Stimulated activated CD8-positive, alpha-beta memory T cell treated with anti-CD3 and anti-CD28 coated beads, Interleukin-12 subunit alpha, Interleukin-12 subunit beta, amount 100 ng/mL, for 1 hour (primary cell): ENCODE measurements around the gene MAPK14.
"Not testable (repeated sequence)": the region's sequence is repeated elsewhere in the genome, so short reads cannot be mapped to it uniquely, and the experiment has no call there.

Experiments
- DNase-seq: peaks from one replicate; pipeline ENCODE4 v3.0.0-alpha.2; 2020; ENCODE audit warnings: low read depth

The MAPK14 gene

DNA sequence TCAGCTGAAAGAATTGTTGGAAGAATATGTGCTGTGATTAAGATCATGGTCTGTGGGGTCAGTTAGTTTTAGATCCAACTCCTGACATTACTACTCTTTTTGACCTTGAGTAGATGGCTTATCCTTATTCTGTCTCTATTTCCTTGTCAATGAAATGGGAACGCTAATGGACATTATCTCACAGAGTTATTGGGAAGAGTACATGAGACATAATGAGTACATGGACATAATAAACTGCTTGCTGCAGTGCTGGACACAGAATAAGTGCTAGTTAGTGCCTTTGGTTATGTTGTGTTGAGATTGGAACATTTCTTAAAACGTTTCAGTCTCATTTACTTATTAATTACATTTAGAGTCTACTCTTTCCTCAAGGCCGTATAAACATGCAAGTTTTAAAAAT, 42.6 kb downstream of the MAPK14 start:
- DNase-seq: no peak

DNA sequence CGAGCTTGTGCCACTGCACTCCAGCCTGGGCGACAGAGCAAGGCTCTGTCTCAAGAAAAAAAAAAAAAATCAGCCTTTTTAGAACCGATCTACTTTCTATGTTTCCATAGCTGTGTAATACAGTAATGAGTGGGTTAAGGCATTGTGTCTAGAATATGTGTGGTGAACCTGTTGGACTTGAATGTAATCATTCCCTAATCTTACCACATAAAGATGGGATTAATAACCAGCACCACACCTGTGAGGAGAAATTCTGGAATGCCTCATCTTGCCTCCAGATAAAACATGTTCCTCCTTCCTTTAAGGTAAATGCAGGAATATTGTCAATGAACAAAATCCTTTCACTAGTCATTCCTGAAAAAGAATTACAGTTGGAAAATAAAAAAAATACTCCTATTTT, 43.7 kb downstream of the MAPK14 start:
- DNase-seq: no peak

DNA sequence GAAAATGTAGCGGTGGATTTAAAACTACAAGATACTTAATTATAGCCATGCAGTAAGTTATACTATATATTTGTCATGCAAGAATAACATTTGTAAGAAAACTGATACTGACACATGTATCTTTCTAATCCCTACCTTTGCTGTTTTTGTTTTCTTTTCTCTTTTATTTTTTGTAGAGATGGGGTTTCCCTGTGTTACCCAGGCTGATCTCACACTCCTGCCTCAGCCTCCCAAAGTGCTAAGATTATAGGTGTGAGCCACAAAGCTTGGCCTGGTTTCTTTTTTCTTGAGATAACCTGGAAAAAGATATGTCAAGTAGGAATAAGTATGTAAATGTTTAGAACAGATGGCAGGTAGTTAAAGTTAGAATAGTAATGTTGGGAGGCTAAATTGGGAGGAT, 44.1 kb downstream of the MAPK14 start:
- no peak for DNase-seq

DNA sequence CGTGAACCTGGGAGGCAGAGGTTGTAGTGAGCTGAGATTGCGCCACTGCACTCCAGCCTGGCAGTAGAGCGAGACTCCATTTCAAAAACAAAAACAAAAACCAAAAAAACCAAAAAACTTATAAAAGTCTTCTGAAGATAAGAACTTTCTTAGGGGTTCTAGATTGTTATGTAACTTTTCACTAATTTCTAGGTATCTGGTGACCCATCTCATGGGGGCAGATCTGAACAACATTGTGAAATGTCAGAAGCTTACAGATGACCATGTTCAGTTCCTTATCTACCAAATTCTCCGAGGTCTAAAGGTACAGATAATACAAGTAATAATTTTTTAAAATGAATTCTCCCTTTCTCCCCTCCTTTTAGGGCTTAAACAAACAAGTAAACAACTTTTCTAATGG, 45.1 kb downstream of the MAPK14 start:
- DNase-seq: no peak

DNA sequence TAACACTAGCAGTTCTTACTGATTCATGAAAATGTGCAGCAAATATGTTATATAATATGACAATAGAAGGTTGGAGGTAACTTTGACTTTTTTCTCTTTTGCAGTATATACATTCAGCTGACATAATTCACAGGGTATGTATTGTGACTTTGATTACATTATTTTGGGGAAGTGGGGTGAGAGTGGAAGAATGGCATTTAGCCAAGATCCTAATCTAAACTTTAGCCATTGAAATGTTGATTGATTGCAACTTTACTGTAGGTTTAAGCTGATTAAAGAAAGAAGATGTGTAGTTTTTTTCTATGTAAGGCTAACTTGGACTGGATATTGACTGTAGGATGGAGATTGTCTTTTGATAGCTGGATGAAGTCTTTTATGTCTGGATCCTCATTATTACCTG, 46.0 kb downstream of the MAPK14 start:
- no peak for DNase-seq

DNA sequence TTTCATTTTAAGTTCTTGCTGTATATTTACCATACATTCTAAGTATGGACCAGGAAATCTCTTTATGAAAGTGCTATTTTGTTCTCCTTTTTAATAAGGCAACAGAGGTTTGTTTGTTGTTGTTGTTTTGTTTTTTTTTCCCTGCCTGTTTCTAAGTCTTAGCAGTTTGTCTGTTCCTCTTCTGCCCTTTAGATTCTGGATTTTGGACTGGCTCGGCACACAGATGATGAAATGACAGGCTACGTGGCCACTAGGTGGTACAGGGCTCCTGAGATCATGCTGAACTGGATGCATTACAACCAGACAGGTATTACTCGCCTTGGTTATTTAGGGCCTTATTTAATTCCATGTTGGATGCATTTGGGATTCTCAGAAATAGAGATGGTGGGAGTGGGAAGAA, 48.0 kb downstream of the MAPK14 start:
- DNase-seq: no peak

DNA sequence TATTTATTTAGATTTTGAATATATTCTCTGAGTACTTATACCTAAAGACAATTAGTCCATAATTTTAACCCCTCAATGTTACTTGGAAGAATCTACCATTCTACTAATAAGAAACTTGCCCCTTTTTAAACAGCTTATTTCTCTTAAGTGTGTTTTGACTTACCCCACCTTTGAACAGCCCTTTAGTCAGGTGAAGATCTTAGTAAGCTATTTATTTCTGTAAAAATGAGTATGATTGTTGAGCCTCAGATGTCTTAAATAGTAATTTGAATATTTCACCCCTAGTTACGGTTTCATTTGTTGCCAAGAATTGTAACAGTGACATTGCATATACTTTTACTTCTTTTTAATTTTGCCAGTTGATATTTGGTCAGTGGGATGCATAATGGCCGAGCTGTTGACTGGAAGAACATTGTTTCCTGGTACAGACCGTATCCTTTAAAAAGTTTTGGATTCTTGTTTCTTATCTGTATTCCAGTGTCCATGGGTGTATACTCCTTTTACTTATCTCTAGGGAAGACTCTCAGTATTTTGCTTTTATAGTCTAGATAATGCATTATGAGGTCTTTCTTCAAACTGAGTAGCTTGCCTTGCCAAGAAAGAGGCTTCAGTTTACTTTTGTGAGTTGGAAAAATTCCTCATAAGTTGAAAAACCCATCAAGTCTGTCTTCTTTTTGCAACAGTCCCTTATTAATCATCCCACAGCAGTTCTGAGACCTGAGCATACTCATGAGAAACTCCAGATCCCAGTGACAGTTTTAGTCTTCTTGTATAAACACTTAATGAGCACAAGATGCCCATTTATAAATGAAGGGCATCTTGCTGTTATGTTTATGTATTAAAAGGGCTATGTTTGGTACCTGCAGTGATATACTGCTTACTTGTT, 48.8 kb downstream of the MAPK14 start:
- DNase-seq: no peak

DNA sequence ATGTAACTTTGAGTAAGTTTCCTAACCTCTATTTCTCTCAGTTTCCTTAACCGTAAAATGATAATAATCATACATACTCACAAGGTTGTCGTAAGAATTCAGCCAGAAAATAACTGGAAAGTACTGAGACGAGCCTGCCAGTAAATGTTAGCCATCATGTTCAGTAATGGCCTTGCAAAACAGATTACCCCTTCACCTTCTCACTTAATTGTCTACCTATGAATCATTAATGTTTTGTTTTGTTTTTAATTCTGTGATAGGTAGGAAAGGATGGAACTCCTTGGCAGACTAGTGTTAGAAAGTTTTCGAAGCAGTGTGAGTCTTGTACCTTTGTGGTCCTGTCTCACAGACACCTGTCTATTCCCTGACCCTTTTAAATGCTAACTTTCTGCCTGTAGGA, 50.6 kb downstream of the MAPK14 start:
- DNase-seq: no peak

DNA sequence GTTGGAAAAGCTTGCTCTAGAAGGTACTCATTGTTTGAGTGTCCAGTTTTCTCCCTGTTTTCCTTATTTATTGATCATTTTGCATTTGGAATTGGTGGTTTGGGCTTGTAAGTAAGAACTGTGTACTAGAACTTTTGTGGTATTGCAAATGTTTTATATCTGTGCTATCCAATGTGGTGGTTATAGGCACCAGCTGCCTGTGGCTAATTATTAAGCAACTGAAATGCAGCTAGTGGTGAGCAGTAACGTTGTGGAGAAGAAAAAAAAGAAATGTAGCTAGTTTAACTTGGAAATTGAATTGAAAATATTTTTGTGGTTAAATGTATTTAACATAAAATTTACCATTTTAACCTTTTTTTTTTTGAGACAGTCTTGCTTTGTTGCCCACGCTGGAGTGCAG, 52.0 kb downstream of the MAPK14 start:
- DNase-seq: no peak

DNA sequence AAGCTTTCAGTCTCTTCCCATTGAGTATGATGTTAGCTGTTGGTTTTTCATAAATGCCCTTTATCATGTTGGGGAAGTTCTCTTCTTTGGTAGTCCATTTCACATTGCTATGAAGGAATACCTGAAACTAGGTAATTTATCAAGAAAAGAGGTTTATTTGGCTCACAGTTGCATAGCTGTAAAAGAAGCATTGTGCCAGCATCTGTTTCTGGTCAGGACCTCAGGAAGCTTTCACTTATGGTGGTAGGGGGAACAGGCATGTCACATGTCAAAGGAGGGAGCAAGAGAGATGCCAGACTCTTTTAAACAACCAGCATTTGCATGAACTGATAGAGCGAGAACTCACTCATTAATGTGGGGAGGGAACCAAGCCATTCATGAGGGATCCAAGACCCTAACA, 54.7 kb downstream of the MAPK14 start:
- DNase-seq: no peak

DNA sequence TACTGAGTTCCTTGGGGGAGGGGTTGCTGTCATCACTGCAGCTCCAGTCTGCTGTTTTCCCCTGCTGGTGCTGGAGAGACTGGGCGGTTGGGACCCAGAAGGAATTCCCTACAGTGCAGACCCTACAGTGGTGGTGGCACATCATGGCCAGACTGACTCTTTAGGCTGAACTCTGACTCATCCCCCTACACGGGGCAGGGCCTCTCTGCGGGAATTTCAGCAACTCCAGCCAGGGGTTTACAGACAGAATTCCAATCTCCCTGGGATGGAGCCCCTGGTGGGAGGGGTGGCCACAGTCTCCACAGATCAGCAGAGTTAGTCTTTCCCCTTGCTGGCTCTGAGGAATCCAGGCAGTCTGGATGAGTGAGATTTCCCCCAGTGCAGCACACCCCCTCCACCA, 55.8 kb downstream of the MAPK14 start:
- no peak for DNase-seq

DNA sequence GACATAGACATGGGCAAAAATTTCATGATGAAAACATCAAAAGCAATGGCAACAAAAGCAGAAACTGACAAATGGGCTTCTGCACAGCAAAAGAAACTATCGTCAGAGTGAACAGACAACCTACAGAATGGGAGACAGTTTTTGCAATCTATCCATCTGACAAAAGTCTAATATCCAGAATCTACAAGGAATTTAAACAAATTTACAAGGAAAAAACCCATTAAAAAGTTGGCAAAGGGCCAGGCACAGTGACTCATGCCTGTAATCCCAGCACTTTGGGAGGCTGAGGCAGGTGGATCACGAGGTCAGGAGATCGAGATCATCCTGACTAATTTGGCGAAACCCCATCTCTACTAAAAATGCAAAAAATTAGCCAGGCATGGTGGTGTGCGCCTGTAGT, 60.6 kb downstream of the MAPK14 start:
- not testable (repeated sequence) for DNase-seq

DNA sequence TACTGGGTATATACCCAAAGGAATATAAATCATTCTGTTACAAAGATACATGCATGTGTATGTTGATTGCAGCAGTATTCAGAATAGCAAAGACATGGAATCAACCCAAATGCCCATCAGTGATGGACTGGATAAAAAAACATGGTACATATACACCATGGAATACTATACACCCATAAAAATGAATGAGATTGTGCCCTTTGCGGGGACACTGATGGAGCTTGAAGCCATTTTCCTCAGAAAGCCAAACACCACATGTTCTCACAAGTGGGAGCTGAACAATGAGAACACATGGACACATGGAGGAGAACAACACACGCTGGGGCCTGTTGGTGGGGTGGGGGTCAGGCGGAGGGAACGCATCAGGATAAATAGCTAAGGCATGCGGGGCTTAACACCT, 61.4 kb downstream of the MAPK14 start:
- DNase-seq: no peak

DNA sequence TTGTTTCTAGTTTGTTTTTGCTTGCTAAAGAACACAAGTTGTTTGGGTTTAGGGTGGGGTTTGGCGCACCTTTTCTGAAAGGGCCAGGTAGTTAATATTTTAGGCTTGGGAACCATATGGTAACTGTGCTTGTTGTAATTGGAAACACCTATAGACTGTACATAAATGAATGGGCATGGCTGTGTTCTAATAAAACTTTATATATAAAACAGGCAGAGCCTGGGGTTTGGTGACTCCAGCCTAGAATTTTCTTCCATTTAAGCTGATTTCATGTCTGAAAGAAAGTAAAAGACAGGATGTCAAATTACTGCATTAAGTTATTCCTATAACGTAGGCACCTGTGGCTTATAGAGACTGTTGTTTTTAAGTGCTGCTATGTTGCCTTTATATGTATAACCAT, 66.6 kb downstream of the MAPK14 start:
- no peak for DNase-seq

DNA sequence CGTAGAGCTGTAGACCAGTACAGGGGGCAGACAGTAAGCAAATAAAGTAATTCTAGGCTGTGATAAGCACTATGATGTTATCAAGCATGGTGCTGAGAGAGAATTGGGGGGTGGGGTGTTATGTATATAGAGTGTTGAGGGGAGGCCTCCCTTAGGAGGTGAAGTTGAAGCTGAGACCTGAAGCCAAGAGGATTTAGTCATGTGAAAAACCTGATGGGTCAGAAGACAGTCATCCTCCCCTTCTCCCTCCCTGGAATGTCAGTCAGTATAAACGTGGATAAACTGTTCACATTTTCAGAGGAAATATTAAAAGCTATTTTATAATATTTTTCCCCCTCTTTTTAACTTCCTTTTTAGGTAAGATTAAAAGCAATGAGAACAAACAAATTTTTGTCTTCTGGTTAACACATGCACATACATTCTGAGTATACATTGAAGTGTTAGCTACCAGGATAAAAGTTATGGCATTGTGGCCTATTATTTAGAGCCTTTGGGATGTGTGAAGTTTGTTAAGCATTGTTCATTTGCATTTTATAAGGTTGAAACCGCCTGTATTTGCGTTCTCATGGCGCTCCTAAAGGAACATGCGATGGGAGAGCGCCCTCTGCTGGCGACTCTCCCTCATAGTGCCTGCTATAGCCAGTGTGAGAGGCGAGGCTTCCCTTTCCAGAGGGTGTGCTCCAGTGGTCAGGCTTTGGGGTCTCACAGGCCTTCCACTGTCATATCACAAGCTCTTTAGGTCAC, 67.3 kb downstream of the MAPK14 start:
- peak; percentile 73 for DNase-seq

DNA sequence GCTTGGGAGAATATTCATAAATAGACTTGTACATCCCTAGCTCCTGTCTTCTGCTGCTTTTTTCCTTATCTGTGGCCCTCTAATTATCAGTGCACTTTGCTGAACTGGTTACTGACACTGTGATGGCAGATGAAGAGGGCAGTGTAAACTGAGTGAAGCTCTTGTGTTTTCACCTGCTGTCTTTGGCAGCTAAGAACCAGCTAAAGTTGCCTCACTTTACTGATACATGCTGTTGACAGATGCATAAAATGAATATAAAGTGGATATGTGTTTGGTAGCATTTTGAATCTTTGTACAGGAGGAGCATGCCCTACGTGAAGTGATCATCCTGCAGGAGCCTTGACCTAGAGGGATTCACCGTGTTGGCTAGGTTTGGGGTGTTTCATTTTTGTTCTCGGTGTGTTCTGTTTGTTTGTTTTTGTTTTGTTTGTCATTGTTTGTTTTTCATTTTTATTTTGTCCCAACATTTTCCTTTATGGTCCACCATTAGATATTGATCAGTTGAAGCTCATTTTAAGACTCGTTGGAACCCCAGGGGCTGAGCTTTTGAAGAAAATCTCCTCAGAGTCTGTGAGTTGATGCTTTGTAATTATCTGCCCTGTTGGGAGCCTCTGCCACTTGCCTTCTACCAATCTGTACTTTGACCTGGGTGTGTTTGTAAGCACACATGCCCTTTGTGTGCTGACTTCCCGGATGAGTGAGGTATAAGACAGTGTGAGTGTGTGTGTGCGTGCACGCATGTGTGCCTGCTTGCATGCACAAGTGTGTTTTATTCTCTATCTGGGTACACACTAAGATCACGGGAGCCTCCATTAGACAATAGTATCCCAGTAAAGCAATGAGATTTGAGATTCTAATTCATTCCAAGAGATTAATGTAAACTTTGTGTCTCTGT, 68.1 kb downstream of the MAPK14 start:
- no peak for DNase-seq

DNA sequence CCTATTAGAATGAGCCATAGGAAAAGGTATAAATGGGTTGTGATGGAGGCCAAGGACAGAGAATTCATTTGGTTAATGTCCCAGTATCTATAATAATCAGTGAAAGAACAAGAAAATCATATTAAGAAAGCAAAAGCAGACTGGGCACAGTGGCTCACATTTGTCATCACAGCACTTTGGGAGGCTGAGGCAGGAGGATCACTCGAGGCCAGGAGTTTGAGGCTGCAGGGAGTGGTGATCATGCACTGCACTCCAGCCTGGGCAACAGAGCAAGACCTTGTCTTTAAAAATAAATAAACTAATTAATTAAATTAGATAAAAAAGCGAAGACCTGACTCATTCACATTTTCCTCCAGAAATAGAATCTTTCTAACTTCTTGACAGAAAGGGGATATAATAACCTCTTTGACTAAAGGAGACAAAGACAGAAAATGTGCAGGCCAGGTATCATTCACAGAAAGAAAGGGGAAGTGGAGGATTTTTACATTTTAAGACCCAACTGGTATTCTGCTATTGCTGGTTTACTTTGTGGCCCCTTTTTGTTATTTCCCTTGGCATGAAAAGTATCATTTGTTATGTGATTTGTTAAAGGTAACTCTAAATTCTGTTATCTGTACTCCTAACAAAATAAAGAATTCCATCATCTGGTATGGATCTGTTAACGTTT, 70.8 kb downstream of the MAPK14 start:
- no peak for DNase-seq

DNA sequence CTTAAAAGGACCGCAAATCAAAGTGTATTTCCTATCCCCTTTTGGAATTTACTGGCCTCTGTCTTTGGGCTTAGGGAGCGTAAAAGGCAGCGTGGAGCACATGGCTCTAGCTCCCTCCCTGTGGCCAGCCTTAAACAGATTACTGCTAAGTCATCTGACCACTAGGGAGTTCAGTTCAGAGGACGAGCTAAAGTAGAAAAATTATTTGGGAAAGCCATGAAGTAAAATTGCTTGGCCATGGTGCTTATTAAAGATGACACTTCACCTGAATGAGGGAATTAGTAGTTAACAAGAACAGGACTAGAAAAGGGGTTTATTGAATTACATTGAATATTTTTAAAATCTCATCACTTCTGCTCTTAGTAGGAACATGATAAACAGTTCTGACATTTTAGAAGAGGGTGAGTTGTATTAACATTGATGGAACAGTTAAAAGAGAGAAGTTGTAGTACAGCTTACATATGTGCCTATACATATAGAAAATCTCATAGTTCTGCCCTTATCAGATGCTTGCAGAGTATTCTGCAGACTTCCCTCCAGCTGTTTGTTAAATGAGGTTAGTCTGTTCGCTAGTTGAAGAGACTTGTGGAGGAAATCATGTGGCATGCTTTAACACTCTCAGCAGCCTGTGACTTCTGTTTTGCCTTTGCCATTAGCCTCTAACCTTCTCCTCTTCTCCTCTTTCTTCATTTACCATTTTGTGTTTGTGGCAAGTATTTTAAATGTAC, 71.5 kb downstream of the MAPK14 start:
- DNase-seq: no peak

DNA sequence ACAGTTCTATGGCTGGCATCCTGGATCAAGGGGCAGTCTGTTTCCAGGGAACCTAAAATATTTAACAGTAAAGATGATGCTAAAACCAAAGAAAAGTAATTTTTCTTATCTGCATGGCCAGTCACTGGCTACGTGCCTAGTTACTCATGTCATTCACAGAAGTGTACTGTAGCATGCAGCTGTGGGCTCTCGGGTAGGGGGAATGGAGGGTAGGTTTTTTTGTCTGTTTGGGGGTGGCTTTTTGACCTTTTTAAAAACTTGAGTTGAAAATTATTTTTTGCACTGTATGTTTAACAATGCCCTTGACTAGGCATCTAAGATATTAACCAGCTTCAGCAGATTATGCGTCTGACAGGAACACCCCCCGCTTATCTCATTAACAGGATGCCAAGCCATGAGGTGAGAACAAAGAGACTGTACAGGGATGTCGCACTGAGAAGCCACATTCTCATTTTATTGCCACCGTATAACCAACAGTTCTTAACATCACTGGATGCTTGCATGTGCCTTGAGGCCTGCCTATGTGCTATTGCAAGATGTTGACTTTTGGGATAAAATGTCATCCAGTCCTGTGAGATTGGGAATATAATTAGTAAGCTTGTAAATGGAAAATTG, 72.4 kb downstream of the MAPK14 start:
- no peak for DNase-seq

DNA sequence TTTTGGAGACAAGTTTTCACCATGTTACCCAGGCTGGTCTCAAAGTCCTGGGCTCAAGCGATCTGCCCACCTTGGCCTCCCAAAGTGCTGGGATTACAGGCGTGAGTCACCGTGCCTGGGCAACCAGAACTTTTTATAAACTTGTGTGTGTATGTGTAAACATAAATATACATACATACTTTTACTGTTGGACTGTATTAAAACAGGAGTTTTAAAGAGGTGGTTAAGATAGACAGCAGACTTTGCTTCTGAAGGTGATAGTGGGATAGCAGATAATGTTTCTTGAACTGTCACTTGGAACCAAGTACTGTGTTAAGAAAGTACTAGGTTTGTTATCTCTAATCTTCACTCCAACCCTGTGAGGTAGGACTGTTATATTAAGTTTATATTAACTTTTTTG, 74.1 kb downstream of the MAPK14 start:
- no peak for DNase-seq

DNA sequence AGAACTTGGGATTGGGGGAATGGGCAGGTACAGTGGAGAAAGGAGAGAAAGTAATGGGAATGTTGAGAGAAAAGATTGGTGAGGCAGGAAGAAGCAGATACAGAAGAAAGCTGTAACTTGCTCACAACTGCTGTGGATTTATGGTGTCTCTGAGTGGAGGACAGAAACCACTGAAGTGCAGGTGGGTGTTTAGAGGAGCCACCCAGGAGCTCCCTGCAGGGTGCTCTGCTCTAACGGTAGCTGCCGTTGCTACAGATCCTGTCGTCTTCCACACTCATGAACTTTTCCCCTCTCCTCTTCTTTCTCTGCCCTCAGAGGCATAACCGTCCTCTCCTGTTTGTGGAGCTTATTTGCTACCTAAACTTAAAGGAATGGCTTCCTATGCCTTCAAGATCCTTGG, 75.2 kb downstream of the MAPK14 start:
- no peak for DNase-seq
